A673 (cell line): ENCODE measurements around the gene CSTF1.

ENCODE experiments used
- CTCF ChIP-seq: fragments of 300-800, 200-600 bp; sonication (generic); conservative IDR thresholded peaks from 2 replicates; pipeline ENCODE4 v1.5.1; 2017; ENCODE audit warnings: low read depth, mild to moderate bottlenecking, antibody characterized with exemption, low read length, moderate library complexity, mixed read lengths
- EZH2 ChIP-seq: fragments of 200-600 bp; sonication (generic); IDR thresholded peaks from 2 replicates; pipeline ENCODE4 v1.6.1; 2017; ENCODE audit warnings: borderline replicate concordance, low read depth, mild to moderate bottlenecking, mixed read lengths, antibody characterized with exemption, low read length; ENCODE audit not compliant: poor library complexity, severe bottlenecking

GRCh38 chr20:56391037-56391436 is 1.4 kb upstream of the CSTF1 start:
- TF ChIP-seq CTCF (no peak), EZH2 (no peak)
